ENCODE results near the gene ROBO4. TPM values are rescaled to one million over a fixed set of nuclear protein-coding genes. Genes with fewer than 3 reads are reported as not detected.

The ROBO4 gene
- total and polyA plus RNA-seq, 7 donors: 5.4 to 17.5 (median 14.9) TPM

GRCh38 chr11:124861670-124862069 lies 36.0 kb downstream of the ROBO4 start:
- no peaks in the 10 kb centered on the region for H3K36me3 ChIP-seq (ENCODE audit: insufficient read depth in 1 of 2, low read depth in 1 of 2)
- TF ChIP-seq CTCF (IDR thresholded peaks at IDR 0.05): no peak
- ATAC-seq (no peak), DNase-seq (no peak)
- no peaks in the 10 kb centered on the region for H3K9me3 ChIP-seq
- peaks cover 23% of the 10 kb centered on the region for H3K4me1 ChIP-seq
- intact Hi-C loops (cut with DNase I): no loop called here
- H3K27me3 ChIP-seq (ENCODE audit: insufficient read depth in 3 of 3, low read length in 2 of 3): peaks cover 3 to 73% (median 27%) of the 10 kb centered on the region in 3 donors
- WGBS, 3 donors: 24 to 36% (median 27%) methylated on average over 4 of the region's 4 CpGs
- no peak overlapping the region for H3K4me3 ChIP-seq
- H3K27ac ChIP-seq: no peak overlapping the region

GRCh38 chr11:124859171-124859570 lies 38.5 kb downstream of the ROBO4 start:
- 71 to 90% (median 85%) methylated on average over 2 of the region's 2 CpGs for WGBS, 3 donors
- Histone ChIP-seq H3K27me3 (ENCODE audit: insufficient read depth in 3 of 3, low read length in 2 of 3) (peaks cover 2 to 69% (median 11%) of the 10 kb centered on the region in 3 donors), H3K27ac (no peak overlapping the region), H3K9me3 (no peaks in the 10 kb centered on the region), H3K4me1 (peaks cover 5% of the 10 kb centered on the region), H3K4me3 (no peak overlapping the region), H3K36me3 (ENCODE audit: insufficient read depth in 1 of 2, low read depth in 1 of 2) (no peaks in the 10 kb centered on the region)
- intact Hi-C loops (cut with DNase I): no loop called here
- TF ChIP-seq CTCF (IDR thresholded peaks at IDR 0.05): no peak
- no peak for ATAC-seq
- DNase-seq: no peak

- no peaks in the 10 kb centered on the region for H3K4me1 ChIP-seq
- no peak overlapping the region for H3K27ac ChIP-seq
- H3K4me3 ChIP-seq: no peak overlapping the region
- H3K9me3 ChIP-seq: no peaks in the 10 kb centered on the region
- H3K27me3 ChIP-seq (ENCODE audit: insufficient read depth in 3 of 3, low read length in 2 of 3): peaks cover 12 to 92% (median 32%) of the 10 kb centered on the region in 3 donors
- TF ChIP-seq CTCF (IDR thresholded peaks at IDR 0.05): no peak
- 10 to 13% (median 11%) methylated on average over 11 of the region's 11 CpGs for WGBS, 3 donors
- DNase-seq (no peak), ATAC-seq (no peak)
- no peaks in the 10 kb centered on the region for H3K36me3 ChIP-seq (ENCODE audit: insufficient read depth in 1 of 2, low read depth in 1 of 2)
- intact Hi-C loops (cut with DNase I): no loop called here
These were observed 51.5 kb downstream of the ROBO4 start for GRCh38 chr11:124846070-124846673.

- peaks cover 2 to 98% (median 39%) of the 10 kb centered on the region in 3 donors for H3K27me3 ChIP-seq (ENCODE audit: insufficient read depth in 3 of 3, low read length in 2 of 3)
- 13 to 17% (median 15%) methylated on average over 8 of the region's 8 CpGs for WGBS, 3 donors
- intact Hi-C loops (cut with DNase I): no loop called here
These were observed 53.0 kb downstream of the ROBO4 start for GRCh38 chr11:124844664-124845079.

More at GRCh38 chr11:124844664-124845079, 53.0 kb downstream of the ROBO4 start:
- H3K36me3 ChIP-seq (ENCODE audit: insufficient read depth in 1 of 2, low read depth in 1 of 2): no peaks in the 10 kb centered on the region
- DNase-seq: no peak
- no peaks in the 10 kb centered on the region for H3K9me3 ChIP-seq
- no peak for TF ChIP-seq CTCF (IDR thresholded peaks at IDR 0.05)
- H3K27ac ChIP-seq: no peak overlapping the region
- no peak for ATAC-seq
- no peak overlapping the region for H3K4me3 ChIP-seq
- peaks cover 2% of the 10 kb centered on the region for H3K4me1 ChIP-seq

Data from psoas muscle (tissue), 8 donors.